Measurements from ENCODE around the gene AGMO. TPM values are rescaled to one million over a fixed set of nuclear protein-coding genes. Genes with fewer than 3 reads are reported as not detected.

Gene AGMO
- total and polyA plus RNA-seq, 2 donors (not counting 1 experiment from before 2014, with no cell fraction given), result 0.06 TPM; not detected in 1

GRCh38 chr7:15581352-15581951, 19.6 kb upstream of the AGMO start:
- Histone ChIP-seq H3K4me2 (ENCODE audit: extremely low read depth, insufficient read depth, low read length) (no peak overlapping the region), H2AFZ (ENCODE audit: low read length) (no peak overlapping the region), H3K36me3 (ENCODE audit: control insufficient read depth, insufficient read depth, low read length) (no peaks in the 10 kb centered on the region)

DNA sequence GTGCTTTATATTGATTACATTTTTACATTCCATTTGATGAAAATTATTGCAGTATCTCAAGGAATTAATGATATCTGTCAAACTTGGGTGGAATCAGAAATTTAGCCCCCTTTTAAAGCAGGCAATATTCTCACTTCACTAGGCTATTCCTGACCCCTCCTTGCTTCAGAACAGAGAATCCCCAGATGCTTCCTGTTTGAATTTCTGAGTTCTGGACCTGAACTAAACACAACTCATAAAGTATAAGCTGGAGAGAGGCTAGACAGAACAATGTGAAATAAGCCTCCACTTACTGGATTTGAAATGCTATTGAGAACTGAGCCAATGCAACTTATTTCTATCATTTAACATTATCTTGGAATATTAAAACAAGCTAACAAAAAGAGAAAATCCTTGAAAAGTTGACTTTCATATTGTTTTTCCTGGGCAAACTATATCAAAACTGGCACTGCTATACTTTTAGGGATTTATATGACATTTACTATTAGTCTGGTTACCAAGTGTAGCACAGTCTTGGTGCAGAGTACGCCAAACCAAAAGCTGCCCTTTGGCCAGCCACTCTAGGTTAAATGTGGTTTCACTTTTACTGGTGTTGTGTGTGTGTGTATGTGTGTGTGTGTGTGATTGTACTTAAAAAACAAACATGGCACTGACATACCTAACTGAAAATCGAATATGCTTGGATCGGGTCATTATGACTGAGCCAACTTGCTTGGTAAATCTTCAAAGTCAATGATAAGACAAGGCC, 19.0 kb upstream of the AGMO start:
- no peak overlapping the region for H3K27ac ChIP-seq (ENCODE audit: insufficient read depth, low read length)
- no peaks in the 10 kb centered on the region for H3K79me2 ChIP-seq (ENCODE audit: control insufficient read depth, insufficient read depth, low read length)
- H3K27me3 ChIP-seq (ENCODE audit: control insufficient read depth, insufficient read depth, low read length), result no peaks in the 10 kb centered on the region
- H2AFZ ChIP-seq (ENCODE audit: low read length), result no peak overlapping the region
- no peaks in the 10 kb centered on the region for H3K9me3 ChIP-seq (ENCODE audit: control insufficient read depth, insufficient read depth, low read depth, low read length)
- H3K4me3 ChIP-seq (replicated peaks in 1 of 4; ENCODE audit: control extremely low read depth in 1 of 4, insufficient read depth in 1 of 4, low read depth in 3 of 4, low read length in 4 of 4), result no peak overlapping the region
- H3K4me2 ChIP-seq (ENCODE audit: extremely low read depth, insufficient read depth, low read length), result no peak overlapping the region
- no peaks in the 10 kb centered on the region for H3K4me1 ChIP-seq (ENCODE audit: control insufficient read depth, extremely low read depth, insufficient read depth, low read length)
- DNase-seq (ENCODE audit: low read depth in 2 of 2), result no peak
- peaks cover 1% of the 10 kb centered on the region for H4K20me1 ChIP-seq (ENCODE audit: control insufficient read depth, extremely low read depth, insufficient read depth, low read length)
- no peak overlapping the region for H3K9ac ChIP-seq (ENCODE audit: insufficient read depth, low read length)
- TF ChIP-seq CTCF (conservative IDR thresholded peaks at IDR 0.05 in 1 of 2, IDR thresholded peaks at IDR 0.05 in 1 of 2; ENCODE audit: low read depth in 1 of 2, low read length in 2 of 2) (no peak), EZH2 (IDR thresholded peaks at IDR 0.05; ENCODE audit: low read length, missing control alignments) (no peak)
- H3K36me3 ChIP-seq (ENCODE audit: control insufficient read depth, insufficient read depth, low read length), result no peaks in the 10 kb centered on the region

More at GRCh38 chr7:15581352-15581951, 19.6 kb upstream of the AGMO start:
- Histone ChIP-seq H3K9ac (ENCODE audit: insufficient read depth, low read length) (no peak overlapping the region), H4K20me1 (ENCODE audit: control insufficient read depth, extremely low read depth, insufficient read depth, low read length) (peaks cover 1% of the 10 kb centered on the region), H3K4me1 (ENCODE audit: control insufficient read depth, extremely low read depth, insufficient read depth, low read length) (no peaks in the 10 kb centered on the region), H3K27me3 (ENCODE audit: control insufficient read depth, insufficient read depth, low read length) (no peaks in the 10 kb centered on the region), H3K27ac (ENCODE audit: insufficient read depth, low read length) (no peak overlapping the region), H3K9me3 (ENCODE audit: control insufficient read depth, insufficient read depth, low read depth, low read length) (no peaks in the 10 kb centered on the region), H3K4me3 (replicated peaks in 1 of 4; ENCODE audit: control extremely low read depth in 1 of 4, insufficient read depth in 1 of 4, low read depth in 3 of 4, low read length in 4 of 4) (no peak overlapping the region), H3K79me2 (ENCODE audit: control insufficient read depth, insufficient read depth, low read length) (no peaks in the 10 kb centered on the region)
- DNase-seq (ENCODE audit: low read depth in 2 of 2), result no peak
- no peak for TF ChIP-seq CTCF (conservative IDR thresholded peaks at IDR 0.05 in 1 of 2, IDR thresholded peaks at IDR 0.05 in 1 of 2; ENCODE audit: low read depth in 1 of 2, low read length in 2 of 2)
- TF ChIP-seq EZH2 (IDR thresholded peaks at IDR 0.05; ENCODE audit: low read length, missing control alignments), result no peak

GRCh38 chr7:15577600-15577999, 15.8 kb upstream of the AGMO start:
- Histone ChIP-seq H3K36me3 (ENCODE audit: control insufficient read depth, insufficient read depth, low read length) (no peaks in the 10 kb centered on the region), H3K9me3 (ENCODE audit: control insufficient read depth, insufficient read depth, low read depth, low read length) (no peaks in the 10 kb centered on the region), H3K4me1 (ENCODE audit: control insufficient read depth, extremely low read depth, insufficient read depth, low read length) (no peaks in the 10 kb centered on the region), H4K20me1 (ENCODE audit: control insufficient read depth, extremely low read depth, insufficient read depth, low read length) (peaks cover 1% of the 10 kb centered on the region), H3K9ac (ENCODE audit: insufficient read depth, low read length) (no peak overlapping the region), H3K27ac (ENCODE audit: insufficient read depth, low read length) (no peak overlapping the region), H2AFZ (ENCODE audit: low read length) (no peak overlapping the region), H3K79me2 (ENCODE audit: control insufficient read depth, insufficient read depth, low read length) (no peaks in the 10 kb centered on the region), H3K27me3 (ENCODE audit: control insufficient read depth, insufficient read depth, low read length) (no peaks in the 10 kb centered on the region), H3K4me3 (replicated peaks in 1 of 4; ENCODE audit: control extremely low read depth in 1 of 4, insufficient read depth in 1 of 4, low read depth in 3 of 4, low read length in 4 of 4) (no peak overlapping the region), H3K4me2 (ENCODE audit: extremely low read depth, insufficient read depth, low read length) (no peak overlapping the region)
- TF ChIP-seq EZH2 (IDR thresholded peaks at IDR 0.05; ENCODE audit: low read length, missing control alignments), result no peak
- no peak for TF ChIP-seq CTCF (conservative IDR thresholded peaks at IDR 0.05 in 1 of 2, IDR thresholded peaks at IDR 0.05 in 1 of 2; ENCODE audit: low read depth in 1 of 2, low read length in 2 of 2)
- DNase-seq (ENCODE audit: low read depth in 2 of 2), result no peak
